ES-I3 (cell line): ENCODE measurements around the gene BCL2.

Experiments
- H3K36me3 ChIP-seq: 2 replicates; pipeline ENCODE4 v1.6.1; 2013; ENCODE audit warnings: mild to moderate bottlenecking, low read length, control low read depth, moderate library complexity; ENCODE audit not compliant: insufficient read depth
- H3K4me1 ChIP-seq: 2 replicates; pipeline ENCODE4 v1.6.1; 2013; ENCODE audit warnings: mild to moderate bottlenecking, control low read depth, low read length; ENCODE audit not compliant: insufficient read depth
- H3K9ac ChIP-seq: 2 replicates; pipeline ENCODE4 v1.6.1; 2013; ENCODE audit warnings: low read depth, mild to moderate bottlenecking, low read length, moderate library complexity
- H3K9me3 ChIP-seq: 2 replicates; pipeline ENCODE4 v1.6.1; 2013; ENCODE audit warnings: mild to moderate bottlenecking, low read length, moderate library complexity; ENCODE audit not compliant: control insufficient read depth, insufficient read depth

BCL2 gene

DNA sequence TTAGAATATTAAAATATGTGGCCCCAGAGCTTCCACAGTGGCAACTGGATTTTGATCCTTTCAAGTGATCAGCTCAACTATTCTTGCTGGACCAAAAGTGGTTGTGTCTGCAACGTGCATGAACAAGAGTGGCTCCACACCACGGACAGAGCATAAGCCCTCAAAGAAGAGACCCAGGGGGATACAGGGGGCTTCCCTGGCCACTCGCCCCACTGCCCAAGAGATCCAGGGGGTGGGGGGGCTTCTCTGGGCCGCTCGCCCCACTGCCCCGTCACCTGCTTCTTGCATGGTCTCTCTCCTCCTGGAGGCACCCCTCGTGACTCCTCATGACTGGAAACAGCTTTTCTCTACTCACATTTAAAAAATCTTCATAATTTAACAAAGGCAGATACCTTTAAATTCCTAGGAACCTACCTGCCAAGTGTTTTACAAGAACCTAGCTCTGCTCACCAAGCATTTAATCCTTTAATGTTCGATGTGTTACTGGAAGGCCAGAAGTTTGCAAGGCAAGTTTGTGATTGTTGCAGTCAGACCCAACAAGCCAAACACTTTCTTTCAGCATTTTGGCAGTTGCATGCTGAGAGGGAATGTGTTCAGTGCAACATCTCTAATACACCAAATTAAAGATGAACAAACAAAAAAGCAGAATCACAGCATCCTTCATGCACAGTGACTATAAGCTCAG, 174.3 kb downstream of the BCL2 start:
- Histone ChIP-seq H3K9me3 (no peaks in the 10 kb centered on the region; the same call in 1 of the 2 replicates), H3K9ac (no peak overlapping the region), H3K4me1 (no peaks in the 10 kb centered on the region), H3K36me3 (no peaks in the 10 kb centered on the region)

DNA sequence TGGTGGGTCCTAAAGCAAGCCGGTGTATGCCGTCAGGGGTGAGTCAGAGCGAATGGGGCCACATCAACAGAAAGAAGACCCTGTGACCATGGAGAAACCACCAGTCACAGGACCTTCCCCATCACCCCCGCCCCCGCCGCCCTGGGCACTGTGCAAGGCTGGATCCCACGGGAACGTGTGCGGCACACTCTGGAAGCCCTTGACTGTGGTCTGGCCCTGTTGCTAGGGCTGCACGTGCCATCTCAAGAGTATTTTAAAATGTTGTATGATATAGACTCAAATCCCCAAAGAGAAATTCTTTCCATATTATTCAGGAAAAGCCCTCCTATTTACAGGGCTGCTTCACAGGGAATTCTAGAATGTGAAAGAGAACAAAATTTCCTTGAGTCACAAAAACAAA, 174.8 kb downstream of the BCL2 start:
- H3K9ac ChIP-seq: no peak overlapping the region
- H3K4me1 ChIP-seq: no peaks in the 10 kb centered on the region

DNA sequence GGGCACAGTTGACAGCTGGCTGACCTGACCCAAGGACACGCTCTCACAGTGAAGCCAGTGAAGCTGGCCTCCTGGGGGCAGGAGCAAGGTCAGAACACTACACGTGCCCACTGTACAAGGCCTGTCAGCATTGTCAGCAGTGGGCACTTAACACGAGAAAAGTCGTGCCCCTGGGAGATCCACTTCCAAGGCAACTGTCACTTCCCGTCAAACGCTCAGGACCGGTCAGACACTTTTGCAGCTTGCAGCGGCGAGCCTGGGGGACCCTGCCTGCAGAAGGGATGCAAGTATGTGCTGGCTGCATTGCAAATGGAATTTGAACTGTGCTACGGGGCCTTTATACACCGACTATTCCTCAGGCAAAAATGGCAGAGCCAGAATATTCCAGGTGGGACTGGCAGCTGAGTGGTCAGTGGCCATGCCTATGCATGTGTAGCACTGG, 176.2 kb downstream of the BCL2 start:
- Histone ChIP-seq H3K9ac (no peak overlapping the region), H3K36me3 (no peaks in the 10 kb centered on the region), H3K9me3 (no peaks in the 10 kb centered on the region; the same call in 1 of the 2 replicates), H3K4me1 (peaks cover 6% of the 10 kb centered on the region; the same call in 1 of the 2 replicates)

More for the DNA sequence above, 174.8 kb downstream of the BCL2 start:
- Histone ChIP-seq H3K36me3 (no peaks in the 10 kb centered on the region), H3K9me3 (no peaks in the 10 kb centered on the region; the same call in 1 of the 2 replicates)

DNA sequence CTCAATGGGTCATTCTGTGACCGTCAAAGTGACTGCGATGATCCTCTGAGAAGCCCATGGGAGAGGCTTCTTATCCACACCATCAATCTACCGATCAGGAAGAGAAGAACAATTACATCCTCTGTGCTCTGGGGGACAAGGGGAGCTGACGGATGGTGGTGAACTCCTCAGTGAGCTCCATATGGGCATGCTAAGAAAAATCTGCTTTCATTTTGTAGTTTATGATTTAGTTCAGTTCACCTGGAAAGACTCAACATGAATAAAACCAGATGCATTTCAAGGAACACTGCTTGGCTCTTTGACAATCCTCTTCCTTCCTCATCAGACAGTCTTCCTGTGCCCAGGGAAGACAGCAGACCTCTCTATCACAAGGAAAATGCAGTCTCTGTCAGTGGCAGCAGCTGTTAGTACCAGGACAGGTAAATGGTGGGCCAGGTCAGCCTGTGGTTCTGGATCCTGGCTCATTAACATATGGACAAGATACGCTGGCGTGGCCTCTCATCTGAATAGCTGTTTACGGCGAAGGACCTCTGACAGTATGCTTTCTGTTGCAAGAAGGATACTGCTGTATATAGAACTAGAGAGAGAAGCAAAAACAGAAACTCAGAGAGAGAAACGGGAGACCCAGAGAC, 176.9 kb downstream of the BCL2 start:
- Histone ChIP-seq H3K9me3 (no peaks in the 10 kb centered on the region; the same call in 1 of the 2 replicates), H3K9ac (no peak overlapping the region), H3K36me3 (no peaks in the 10 kb centered on the region), H3K4me1 (peaks cover 9% of the 10 kb centered on the region; the same call in 1 of the 2 replicates)

DNA sequence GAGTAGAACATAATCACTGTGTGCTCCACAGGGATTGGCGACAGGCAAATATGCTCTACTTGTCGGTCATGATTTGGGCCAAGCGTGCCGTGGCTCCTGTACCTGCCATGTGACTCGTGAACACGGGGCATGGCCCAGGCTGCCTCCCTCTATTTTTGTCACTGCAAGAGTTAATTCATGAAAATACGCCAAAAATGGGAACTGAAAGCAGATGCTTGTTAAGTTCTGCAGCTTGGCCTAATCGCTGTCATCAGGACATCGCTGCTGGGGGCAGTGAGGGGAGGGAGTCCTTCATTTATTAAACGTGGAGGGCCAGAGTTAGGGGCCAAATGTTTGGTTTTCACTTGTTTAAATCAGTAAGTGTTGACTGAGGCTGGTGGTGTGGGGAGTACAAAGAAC, 177.8 kb downstream of the BCL2 start:
- no peaks in the 10 kb centered on the region; the same call in 1 of the 2 replicates for H3K9me3 ChIP-seq
- H3K36me3 ChIP-seq: no peaks in the 10 kb centered on the region
- H3K4me1 ChIP-seq: peaks cover 11% of the 10 kb centered on the region; the same call in 1 of the 2 replicates
- H3K9ac ChIP-seq: no peak overlapping the region

DNA sequence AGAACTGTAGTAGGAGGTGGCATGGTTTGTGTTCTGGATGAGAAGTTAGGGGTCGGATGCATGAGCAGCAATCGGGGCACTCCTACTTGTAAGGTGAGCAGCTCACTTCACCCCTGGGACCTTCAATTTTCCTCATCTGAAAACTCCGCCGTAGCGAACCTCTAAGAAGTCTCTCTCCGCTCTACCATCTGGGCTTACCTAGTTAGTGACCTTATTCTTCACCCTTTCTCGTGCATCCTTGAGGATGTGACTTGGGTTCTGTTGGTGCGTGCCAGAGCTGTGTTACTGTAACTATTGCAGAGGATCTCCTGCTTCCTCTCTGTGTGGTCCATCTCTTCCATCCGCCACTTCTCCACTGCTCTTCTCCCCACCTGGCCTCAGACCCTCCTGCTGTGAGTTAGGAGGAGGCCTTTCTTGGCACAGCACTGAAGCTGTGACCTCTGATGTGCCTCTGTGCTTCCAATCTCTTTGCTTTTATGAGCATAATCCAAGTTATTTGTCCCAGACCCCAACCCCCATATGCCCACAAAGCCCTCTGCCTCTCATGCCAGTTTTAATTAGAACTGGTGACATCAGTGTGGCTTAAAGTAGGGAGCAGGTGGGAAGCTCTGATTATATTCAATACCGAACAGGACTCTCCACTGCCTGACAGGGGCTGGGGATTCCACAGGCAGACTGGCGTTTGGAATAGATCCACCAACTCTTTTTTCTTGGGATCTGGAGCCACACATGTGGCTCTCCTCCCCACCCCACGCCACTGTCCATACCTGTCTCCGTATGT, 178.4 kb downstream of the BCL2 start:
- no peak overlapping the region for H3K9ac ChIP-seq
- peaks cover 11% of the 10 kb centered on the region; the same call in 1 of the 2 replicates for H3K4me1 ChIP-seq
- H3K9me3 ChIP-seq: no peaks in the 10 kb centered on the region; the same call in 1 of the 2 replicates
- no peaks in the 10 kb centered on the region for H3K36me3 ChIP-seq

DNA sequence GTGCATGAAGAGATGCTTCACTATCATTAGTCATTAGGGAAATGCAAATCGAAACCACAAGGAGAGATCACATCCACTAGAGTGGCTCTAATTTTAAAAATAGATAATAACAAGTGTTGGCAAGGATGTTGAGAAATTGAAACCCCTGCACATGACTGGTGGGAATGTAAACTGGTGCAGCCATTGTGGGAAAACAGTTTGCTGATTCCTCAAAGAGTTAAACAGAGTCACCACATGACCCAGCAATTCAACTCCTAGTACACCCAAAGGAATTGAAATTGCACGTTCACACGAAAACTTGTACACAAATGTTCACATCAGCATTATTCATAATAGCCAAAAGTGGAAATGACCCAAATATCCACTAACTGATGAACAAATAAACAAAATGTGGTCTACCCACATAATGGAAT, 179.5 kb downstream of the BCL2 start:
- H3K36me3 ChIP-seq: no peaks in the 10 kb centered on the region
- H3K4me1 ChIP-seq: peaks cover 11% of the 10 kb centered on the region; the same call in 1 of the 2 replicates
- no peaks in the 10 kb centered on the region; the same call in 1 of the 2 replicates for H3K9me3 ChIP-seq
- H3K9ac ChIP-seq: no peak overlapping the region

DNA sequence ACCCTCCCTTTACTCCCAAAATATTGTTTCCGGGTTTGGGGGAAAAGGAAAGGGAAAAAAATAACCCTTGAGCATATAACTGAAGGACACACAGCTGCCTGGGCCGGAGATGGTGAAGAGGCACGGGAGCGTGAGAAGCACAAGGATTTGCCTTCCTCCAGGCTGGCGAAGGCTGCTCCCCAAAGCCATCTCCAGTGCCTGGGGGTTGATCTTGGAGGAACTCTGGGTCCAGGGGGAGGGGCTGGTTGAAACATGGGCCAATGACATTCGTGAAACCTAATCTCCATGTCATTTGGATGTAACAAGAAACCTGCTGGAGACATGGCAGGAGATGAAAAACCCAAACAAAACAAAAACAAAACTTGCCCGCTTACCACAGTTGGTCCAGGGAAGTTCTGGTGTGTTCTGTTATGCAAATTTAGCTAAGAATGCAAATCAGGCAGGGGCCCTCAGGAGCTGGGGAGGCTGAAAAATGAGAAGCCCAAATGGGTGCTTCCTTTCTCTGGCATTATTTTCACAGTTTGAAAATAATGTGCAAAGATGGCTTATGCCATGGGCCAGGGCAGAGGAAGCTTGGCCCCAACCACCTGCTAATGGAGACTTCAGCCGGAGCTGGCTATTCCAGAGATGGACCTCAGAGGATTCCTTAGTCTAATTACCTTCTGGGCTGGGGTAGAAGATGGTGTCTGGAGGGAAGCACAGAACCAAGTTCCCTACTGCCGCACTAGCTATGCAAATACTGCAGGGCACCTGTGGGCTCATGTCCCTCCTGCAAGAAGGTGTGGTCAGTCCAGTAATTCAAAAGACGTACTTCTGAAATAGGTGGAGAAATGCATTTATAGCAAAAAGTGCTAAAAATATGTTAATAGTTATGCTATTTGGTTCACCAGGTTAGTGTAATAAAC, 180.9 kb downstream of the BCL2 start:
- Histone ChIP-seq H3K4me1 (peaks cover 11% of the 10 kb centered on the region; the same call in 1 of the 2 replicates), H3K9me3 (no peaks in the 10 kb centered on the region; the same call in 1 of the 2 replicates), H3K36me3 (no peaks in the 10 kb centered on the region), H3K9ac (peak overlapping the region; percentile 52; the same call in 1 of the 2 replicates)

DNA sequence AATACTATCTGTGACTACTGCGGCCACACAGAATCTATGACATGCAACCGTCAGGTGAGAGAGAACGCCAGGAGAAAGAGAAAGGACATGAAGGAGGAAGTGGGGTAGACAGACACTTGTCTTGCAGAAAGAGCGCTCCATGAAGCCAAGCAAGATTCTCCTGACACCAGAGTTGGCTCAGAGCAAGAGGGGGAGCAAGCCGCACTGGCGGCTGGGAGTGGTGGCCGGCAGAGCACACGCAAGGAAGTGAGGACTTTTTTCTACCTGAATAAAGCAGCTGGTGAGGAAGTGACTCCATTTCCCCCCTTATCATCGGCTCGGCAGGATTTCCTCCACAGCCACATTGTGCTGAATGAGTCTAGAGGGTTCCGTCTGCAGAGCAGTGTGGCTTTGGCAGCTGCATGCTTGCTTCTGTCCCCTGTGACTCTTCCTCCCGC, 181.6 kb downstream of the BCL2 start:
- Histone ChIP-seq H3K36me3 (no peaks in the 10 kb centered on the region), H3K9ac (peak overlapping the region; percentile 52; the same call in 1 of the 2 replicates), H3K4me1 (peaks cover 11% of the 10 kb centered on the region; the same call in 1 of the 2 replicates), H3K9me3 (no peaks in the 10 kb centered on the region)

DNA sequence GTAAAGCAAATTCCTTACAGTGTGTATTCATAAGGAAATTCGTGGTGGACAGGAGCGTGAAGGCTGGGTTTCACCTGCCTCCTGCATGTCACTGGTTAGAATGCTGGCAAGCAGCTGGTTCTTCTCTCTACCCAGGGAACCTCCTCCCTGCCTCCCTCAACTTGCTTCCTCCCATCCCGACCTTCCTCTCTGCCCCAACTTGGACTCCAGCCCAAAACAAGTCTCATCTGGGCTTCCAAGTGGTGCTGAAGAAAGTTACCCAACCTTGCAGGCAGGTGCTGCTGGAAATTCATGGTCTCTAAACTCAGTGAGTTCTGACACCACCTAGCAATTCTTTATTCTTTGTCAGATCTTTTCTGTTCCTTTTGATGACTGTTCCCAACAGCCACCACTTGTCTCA, 184.5 kb downstream of the BCL2 start:
- Histone ChIP-seq H3K4me1 (peaks cover 11% of the 10 kb centered on the region; the same call in 1 of the 2 replicates), H3K36me3 (no peaks in the 10 kb centered on the region), H3K9me3 (no peaks in the 10 kb centered on the region), H3K9ac (no peak overlapping the region)

DNA sequence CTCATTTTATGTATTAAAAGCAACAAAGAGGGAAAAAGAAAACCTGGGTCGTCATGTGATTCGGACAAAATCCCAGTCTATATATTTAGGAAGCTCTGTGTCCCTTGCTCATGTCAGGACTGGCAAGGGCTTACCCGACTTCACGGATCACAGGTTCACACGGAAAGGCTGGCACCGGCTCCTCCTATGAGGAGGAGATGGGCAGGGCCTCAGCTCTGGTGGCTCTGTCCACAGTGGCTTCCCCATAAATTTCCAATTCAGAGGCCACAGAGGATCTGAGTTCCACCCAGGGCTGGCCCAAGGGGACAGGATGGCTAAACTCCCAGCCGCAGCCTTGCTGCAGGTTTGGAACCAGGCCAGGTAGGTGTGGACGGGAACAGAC, 186.8 kb downstream of the BCL2 start:
- Histone ChIP-seq H3K36me3 (no peaks in the 10 kb centered on the region), H3K9me3 (no peaks in the 10 kb centered on the region), H3K9ac (no peak overlapping the region), H3K4me1 (peaks cover 3% of the 10 kb centered on the region; the same call in 1 of the 2 replicates)

DNA sequence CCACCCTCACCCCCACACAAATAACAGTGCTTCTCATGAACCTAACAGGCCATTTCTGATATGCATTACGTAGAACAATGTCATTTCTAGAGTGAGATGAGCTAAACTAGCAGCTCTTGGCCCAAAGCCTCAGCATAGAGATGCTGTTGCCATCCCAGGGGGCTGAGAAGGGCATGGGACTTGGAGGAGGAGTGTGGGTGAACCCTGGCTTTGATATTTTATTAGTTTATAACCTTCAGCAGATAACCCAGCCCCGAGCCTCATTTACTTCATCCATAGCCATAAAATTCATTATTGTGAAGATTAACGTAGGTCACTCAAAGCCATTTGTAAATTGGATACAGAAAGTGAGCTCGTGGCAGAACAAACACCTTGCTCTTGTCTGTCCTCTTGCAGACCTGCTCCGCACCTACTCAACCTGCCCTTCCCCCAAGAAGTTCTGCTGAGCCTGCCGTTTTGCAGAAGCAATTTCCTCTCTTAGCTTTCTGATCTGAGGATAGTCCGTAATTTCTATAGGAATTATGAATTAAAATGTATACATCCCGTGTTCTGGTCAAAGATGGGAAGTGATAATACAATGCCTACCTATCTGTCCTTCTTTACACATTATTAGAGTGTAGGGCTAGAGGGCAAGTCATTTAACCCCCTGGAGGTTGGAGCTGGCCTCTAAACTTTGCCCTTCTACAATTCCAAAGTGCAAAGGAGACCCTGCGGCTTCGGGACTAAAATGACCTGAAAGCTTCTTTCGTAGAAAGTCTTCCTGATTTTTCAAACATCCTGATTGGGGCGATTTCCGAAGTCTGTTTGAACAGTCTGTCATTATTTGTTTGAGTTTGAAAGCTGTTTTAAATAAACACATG, 187.4 kb downstream of the BCL2 start:
- Histone ChIP-seq H3K4me1 (no peaks in the 10 kb centered on the region), H3K36me3 (no peaks in the 10 kb centered on the region), H3K9ac (no peak overlapping the region), H3K9me3 (no peaks in the 10 kb centered on the region)
